ENCODE data around the gene CYB5RL.
"Not testable (repeated sequence)": the region's sequence is repeated elsewhere in the genome, so short reads cannot be mapped to it uniquely, and the experiment has no call there.

Gene CYB5RL

GRCh38 chr1:54221113-54221834, 21.4 kb upstream of the CYB5RL start:
- no peak for TF ChIP-seq CTCF (IDR thresholded peaks at IDR 0.05; ENCODE audit: low read depth, low read length)
- no peak overlapping the region for H3K4me3 ChIP-seq (ENCODE audit: low read depth, low read length)

GRCh38 chr1:54220004-54220811, 20.4 kb upstream of the CYB5RL start:
- no peak for TF ChIP-seq CTCF (IDR thresholded peaks at IDR 0.05; ENCODE audit: low read depth, low read length)
- H3K4me3 ChIP-seq (ENCODE audit: low read depth, low read length) = no peak overlapping the region

GRCh38 chr1:54219688-54220003, 19.8 kb upstream of the CYB5RL start:
- TF ChIP-seq CTCF (IDR thresholded peaks at IDR 0.05; ENCODE audit: low read depth, low read length) = no peak
- no peak overlapping the region for H3K4me3 ChIP-seq (ENCODE audit: low read depth, low read length)

GRCh38 chr1:54218883-54219687, 19.3 kb upstream of the CYB5RL start:
- TF ChIP-seq CTCF (IDR thresholded peaks at IDR 0.05; ENCODE audit: low read depth, low read length) = no peak
- H3K4me3 ChIP-seq (ENCODE audit: low read depth, low read length) = no peak overlapping the region

- TF ChIP-seq CTCF (IDR thresholded peaks at IDR 0.05; ENCODE audit: low read depth, low read length) = no peak
- no peak overlapping the region for H3K4me3 ChIP-seq (ENCODE audit: low read depth, low read length)
Observed at GRCh38 chr1:54215523-54215922, 15.7 kb upstream of the CYB5RL start.

GRCh38 chr1:54212872-54213271, 13.0 kb upstream of the CYB5RL start:
- no peak for TF ChIP-seq CTCF (IDR thresholded peaks at IDR 0.05; ENCODE audit: low read depth, low read length)
- H3K4me3 ChIP-seq (ENCODE audit: low read depth, low read length) = no peak overlapping the region

- H3K4me3 ChIP-seq (ENCODE audit: low read depth, low read length) = not testable (repeated sequence)
Observed at GRCh38 chr1:54207896-54208295, 8.1 kb upstream of the CYB5RL start.
